ENCODE results near the gene AHR.
"Not testable (repeated sequence)": the region's sequence is repeated elsewhere in the genome, so short reads cannot be mapped to it uniquely, and the experiment has no call there.

The AHR gene

DNA sequence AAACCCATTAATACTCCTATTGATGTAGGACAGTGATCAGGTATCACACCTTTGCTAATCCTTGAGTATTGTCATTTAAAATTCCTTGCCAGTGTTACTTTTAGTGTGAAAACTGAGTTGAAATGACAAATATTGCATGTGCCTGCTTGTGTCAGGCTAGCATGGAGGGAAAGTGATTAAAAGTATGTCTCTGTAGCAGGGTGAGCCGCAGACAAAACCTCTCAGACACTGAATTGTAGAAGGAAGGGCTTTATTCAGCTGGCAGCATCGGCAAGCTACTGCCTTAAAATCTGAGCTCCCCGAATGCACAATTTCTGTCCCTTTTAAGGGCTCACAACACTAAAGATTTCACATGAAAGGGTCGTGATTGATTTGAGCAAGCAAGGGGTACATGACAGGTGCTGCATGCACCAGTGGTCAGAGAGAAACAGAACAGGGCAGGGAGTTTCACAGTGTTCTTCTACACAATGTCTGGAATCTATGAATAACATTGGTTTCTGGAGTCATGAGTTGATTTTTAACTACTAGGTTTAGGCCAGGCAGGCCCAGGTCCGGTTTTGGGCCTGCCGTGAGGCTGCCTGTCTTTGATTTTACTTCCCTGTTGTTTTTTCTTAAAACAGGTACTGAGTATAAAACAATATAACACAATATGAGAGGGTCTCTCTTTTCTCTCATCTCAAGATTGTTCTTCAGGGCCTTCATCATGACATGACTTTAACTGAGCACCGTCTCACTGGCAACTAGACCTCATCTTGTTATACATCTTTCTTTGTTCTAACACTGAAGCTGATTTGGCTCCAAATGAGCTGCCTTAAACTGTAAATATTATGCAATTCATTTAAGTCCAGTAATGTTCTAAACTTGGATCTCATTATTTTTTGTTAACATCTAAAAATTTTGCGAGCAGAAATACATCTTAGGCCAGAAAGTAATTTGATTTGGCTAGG is 84.2 kb downstream of the AHR start:
- DNase-seq = not testable (repeated sequence)

DNA sequence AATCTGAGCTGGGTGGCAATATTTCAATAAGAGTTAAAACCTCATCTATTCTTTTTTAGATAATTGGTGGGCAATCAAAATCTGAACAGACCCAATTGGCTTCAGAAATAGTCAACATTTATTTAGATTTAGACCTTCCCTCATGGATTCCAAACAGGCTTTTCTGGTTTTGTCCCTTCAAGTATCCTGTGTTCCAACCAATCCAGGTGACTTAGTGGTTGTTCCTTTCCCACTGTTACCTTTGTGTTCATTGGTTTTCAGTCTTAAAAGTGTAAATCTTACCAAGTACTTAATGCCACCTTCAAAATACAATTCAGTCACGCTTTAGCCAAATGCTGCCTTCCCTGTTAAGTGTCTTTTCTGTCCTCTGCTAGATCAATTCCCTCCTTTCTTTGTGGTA is 85.9 kb downstream of the AHR start:
- DNase-seq = no peak

DNA sequence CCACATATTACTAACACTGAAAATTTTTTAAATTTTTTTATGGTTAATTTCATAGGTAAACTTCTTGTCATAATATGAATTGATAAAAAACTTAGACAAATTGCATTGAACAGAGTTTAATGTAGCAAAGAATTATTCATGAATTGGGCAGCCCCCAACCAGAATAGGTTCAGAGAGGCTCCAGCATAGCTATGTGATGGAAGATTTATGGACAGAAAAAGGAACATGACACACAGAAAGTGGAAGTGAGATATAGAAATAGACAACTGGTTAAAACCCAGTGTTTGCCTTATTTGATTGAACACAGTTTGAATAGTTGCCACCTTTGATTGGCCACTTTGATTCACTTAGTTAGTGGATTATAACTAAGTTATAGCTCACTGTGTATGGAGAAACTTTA is 87.2 kb downstream of the AHR start:
- DNase-seq = no peak

DNA sequence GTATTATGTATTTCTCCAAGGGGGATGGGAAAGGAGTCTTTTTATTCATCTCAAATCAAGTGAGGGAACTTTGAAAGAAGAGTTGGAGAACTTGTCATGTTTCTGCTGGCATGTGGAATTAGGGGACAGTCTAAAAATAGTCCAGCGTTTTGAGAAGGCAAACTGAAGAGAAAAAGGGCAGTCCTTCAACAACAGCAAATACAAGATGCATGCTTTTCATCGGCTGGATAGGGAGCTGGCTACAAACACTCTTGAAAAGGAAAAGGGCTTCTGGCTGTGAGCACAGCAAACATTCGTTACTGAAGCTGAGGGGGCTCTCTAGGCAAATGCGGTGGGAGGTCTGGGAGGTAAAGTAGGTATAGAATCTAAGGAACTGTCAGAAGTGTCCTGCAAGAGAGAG is 91.9 kb downstream of the AHR start:
- DNase-seq = no peak

DNA sequence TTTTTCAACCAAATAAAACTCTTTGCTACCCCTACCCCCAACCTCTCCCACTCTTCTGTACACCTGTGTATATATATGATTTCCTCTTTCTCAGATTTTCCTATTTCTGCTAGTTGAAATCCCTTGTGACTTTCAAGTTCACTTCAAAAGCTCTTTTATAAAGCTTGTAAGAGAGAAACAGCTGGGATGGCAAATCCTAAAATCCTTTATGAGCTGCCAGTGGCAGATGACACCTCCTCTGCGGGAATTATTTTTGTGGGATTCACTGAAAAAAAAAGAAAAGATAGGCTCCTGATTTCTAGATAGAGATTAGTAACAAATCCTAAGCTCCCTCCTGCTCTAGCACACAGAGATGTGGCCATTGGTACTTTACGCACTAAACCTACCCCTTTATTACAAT is 92.9 kb downstream of the AHR start:
- DNase-seq = peak; percentile 80

DNA sequence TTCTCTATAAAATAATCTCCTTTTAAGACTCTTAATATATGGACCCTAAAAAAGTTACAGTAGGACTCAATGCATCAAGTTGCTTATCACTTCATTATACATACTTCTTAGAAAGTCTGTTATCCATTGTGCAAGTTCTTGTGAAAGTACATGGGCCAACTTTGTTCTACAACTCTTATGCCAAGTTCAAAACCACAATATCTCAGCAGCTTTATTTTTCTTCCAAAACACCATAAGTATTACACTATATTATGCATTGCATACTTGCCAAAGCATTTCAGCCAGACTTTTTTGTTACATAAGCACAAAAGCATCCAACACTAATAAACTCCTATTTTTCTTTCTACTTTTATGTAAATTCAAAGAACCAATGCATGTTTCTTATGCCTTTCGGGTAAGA is 94.4 kb downstream of the AHR start:
- DNase-seq = no peak

DNA sequence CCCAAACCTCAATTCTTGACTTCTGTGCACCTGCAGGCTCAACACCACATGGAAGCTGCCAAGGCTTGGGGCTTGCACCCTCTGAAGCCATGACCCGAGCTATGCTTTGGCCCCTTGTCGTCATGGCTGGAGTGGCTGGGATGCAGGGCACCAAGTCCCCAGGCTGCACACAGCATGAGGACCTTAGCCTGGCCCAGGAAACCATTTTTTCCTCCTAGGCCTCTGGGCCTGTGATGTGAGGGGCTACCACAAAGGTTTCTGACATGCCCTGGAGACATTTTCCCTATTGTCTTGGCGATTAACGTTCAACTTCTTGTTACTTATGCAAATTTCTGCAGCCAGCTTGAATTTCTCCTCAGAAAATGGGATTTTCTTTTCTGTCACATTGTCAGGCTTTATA is 96.1 kb downstream of the AHR start:
- not testable (repeated sequence) for DNase-seq

Data from NCI-H524 treated with DMSO at 0.1 percent for 48 hours (cell line).